Ectodermal cell (in vitro differentiated cells): Measurements from ENCODE around the gene SERPINA6.
"Not testable (repeated sequence)": the region's sequence is repeated elsewhere in the genome, so short reads cannot be mapped to it uniquely, and the experiment has no call there.

Source experiments
- H3K27ac ChIP-seq: 2 replicates; pipeline ENCODE4 v1.7.0; 2013; ENCODE audit warnings: mild to moderate bottlenecking, low read depth, low read length; ENCODE audit not compliant: insufficient read depth, poor library complexity, severe bottlenecking
- H3K27me3 ChIP-seq: 2 replicates; pipeline ENCODE4 v1.7.0; 2013; ENCODE audit warnings: mild to moderate bottlenecking, low read length; ENCODE audit not compliant: insufficient read depth, control insufficient read depth, poor library complexity, severe bottlenecking
- H3K36me3 ChIP-seq: one replicate; pipeline ENCODE4 v1.7.0; 2013; ENCODE audit warnings: low read length; ENCODE audit not compliant: control insufficient read depth, insufficient read depth
- H3K4me1 ChIP-seq: one replicate; pipeline ENCODE4 v1.7.0; 2013; ENCODE audit warnings: low read length; ENCODE audit not compliant: control insufficient read depth, insufficient read depth
- H3K4me3 ChIP-seq: 2 replicates; pipeline ENCODE4 v1.7.0; 2013; ENCODE audit warnings: low read depth, low read length, control low read depth; ENCODE audit not compliant: insufficient read depth
- H3K9me3 ChIP-seq: 2 replicates; pipeline ENCODE4 v1.7.0; 2013; ENCODE audit warnings: mild to moderate bottlenecking, low read length, moderate library complexity; ENCODE audit not compliant: control insufficient read depth
- WGBS, 2 experiments: methylation state at CpG; one replicate each; pipeline ENCODE4 v1.1.7; 2013; ENCODE audit warnings: missing lambda C conversion rate in 2 of 2; 5-methylcytosine and 5-hydroxymethylcytosine counted together

Gene SERPINA6

DNA sequence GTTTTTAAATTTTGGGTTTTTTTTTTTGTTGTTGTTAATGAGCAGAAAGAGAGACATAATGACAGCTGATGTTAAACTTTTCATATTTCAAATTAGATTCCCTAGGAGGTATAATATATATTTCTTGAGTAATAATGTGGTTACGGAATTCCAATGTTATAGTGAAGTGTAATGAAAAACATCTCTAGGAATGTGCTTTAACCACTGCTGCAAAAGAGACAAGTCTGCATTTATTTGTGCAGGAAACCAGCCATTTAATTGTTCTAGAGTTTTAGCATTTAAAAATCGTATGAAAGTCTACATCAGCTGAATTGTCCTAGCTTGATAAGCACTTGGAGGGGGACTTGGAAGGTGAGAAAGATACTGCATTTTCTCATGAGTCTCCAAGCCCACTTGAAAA lies 44.4 kb downstream of the SERPINA6 start:
- no peaks in the 10 kb centered on the region for H3K4me1 ChIP-seq
- H3K27me3 ChIP-seq: no peaks in the 10 kb centered on the region
- no peaks in the 10 kb centered on the region for H3K36me3 ChIP-seq
- H3K4me3 ChIP-seq: no peak overlapping the region
- 83 to 93% methylated on average over 2 of the region's 2 CpGs for WGBS, 2 experiments
- no peak overlapping the region for H3K27ac ChIP-seq
- no peaks in the 10 kb centered on the region for H3K9me3 ChIP-seq

GRCh38 chr14:94276898-94277561 lies 46.1 kb downstream of the SERPINA6 start:
- H3K27ac ChIP-seq, H3K36me3 ChIP-seq, H3K9me3 ChIP-seq, H3K4me1 ChIP-seq, H3K4me3 ChIP-seq, H3K27me3 ChIP-seq: not testable (repeated sequence)
- 86 to 93% methylated on average over 11 of the region's 11 CpGs for WGBS, 2 experiments

- H3K9me3 ChIP-seq: no peaks in the 10 kb centered on the region
- H3K4me3 ChIP-seq: no peak overlapping the region
- 90 to 93% methylated on average over 10 of the region's 10 CpGs for WGBS, 2 experiments
- no peaks in the 10 kb centered on the region for H3K36me3 ChIP-seq
- no peak overlapping the region for H3K27ac ChIP-seq
- H3K4me1 ChIP-seq: no peaks in the 10 kb centered on the region
- no peaks in the 10 kb centered on the region for H3K27me3 ChIP-seq
Observed at GRCh38 chr14:94269156-94269555, 54.0 kb downstream of the SERPINA6 start.

DNA sequence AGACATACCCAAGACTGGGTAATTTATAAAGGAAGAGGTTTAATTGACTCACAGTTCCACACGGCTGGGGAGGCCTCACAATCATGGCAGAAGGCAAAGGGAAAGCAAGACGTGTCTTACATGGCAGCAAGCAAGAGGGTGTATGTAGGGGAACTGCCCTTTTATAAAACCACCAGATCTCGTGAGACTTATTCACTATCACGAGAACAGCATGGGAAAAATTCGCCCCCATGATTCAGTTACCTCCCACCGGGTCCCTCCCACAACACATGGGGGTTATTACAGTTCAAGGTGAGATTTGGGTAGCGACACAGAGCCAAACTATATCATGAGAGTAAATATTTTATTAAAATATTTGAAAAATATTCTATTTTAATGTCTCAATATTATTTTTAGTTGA lies 54.6 kb downstream of the SERPINA6 start:
- WGBS, 2 experiments: 91 to 94% methylated on average over 6 of the region's 7 CpGs
- not testable (repeated sequence) for H3K4me3 ChIP-seq, H3K27me3 ChIP-seq, H3K27ac ChIP-seq, H3K4me1 ChIP-seq, H3K36me3 ChIP-seq, H3K9me3 ChIP-seq

DNA sequence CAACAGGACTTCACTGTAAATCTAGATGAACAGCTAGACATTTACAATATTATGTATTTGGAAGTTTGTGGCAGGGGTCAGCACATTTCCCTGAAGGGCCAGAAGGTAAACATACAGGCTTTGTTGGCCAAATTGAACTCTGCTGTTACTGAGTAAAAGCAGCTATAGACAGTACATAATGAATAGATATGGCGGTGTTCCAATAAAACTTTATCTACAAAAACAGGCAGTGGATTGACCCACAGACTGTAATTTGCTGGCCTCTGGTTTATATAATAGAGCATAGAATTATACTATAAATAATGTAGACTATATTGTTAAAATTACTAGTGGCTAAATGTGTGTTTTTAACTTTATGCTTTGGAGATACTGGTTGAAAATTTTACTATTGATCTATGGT lies 55.8 kb downstream of the SERPINA6 start:
- no peaks in the 10 kb centered on the region for H3K36me3 ChIP-seq
- peaks cover 4% of the 10 kb centered on the region for H3K9me3 ChIP-seq
- H3K4me1 ChIP-seq: no peaks in the 10 kb centered on the region
- no peak overlapping the region for H3K4me3 ChIP-seq
- no peak overlapping the region for H3K27ac ChIP-seq
- WGBS, 2 experiments: no CpG with 5 or more reads among the region's 1 CpG
- no peaks in the 10 kb centered on the region for H3K27me3 ChIP-seq

- WGBS, 2 experiments: 66 to 76% methylated on average over 2 of the region's 3 CpGs
Observed at GRCh38 chr14:94264195-94264594, 58.9 kb downstream of the SERPINA6 start.

More at GRCh38 chr14:94264195-94264594, 58.9 kb downstream of the SERPINA6 start:
- not testable (repeated sequence) for H3K4me1 ChIP-seq, H3K27ac ChIP-seq, H3K9me3 ChIP-seq, H3K4me3 ChIP-seq, H3K36me3 ChIP-seq, H3K27me3 ChIP-seq
